GM19372 (cell line): ENCODE measurements around the gene SLC17A5.
"Not testable (repeated sequence)": the region's sequence is repeated elsewhere in the genome, so short reads cannot be mapped to it uniquely, and the experiment has no call there.

ENCODE experiments used
- ATAC-seq: cut with Tn5 transposase; IDR thresholded peaks from one replicate; pipeline ENCODE4 v1.9.1; 2021; ENCODE audit warnings: mild to moderate bottlenecking, low read depth, moderate library complexity; ENCODE audit not compliant: unreplicated experiment

SLC17A5 gene

DNA sequence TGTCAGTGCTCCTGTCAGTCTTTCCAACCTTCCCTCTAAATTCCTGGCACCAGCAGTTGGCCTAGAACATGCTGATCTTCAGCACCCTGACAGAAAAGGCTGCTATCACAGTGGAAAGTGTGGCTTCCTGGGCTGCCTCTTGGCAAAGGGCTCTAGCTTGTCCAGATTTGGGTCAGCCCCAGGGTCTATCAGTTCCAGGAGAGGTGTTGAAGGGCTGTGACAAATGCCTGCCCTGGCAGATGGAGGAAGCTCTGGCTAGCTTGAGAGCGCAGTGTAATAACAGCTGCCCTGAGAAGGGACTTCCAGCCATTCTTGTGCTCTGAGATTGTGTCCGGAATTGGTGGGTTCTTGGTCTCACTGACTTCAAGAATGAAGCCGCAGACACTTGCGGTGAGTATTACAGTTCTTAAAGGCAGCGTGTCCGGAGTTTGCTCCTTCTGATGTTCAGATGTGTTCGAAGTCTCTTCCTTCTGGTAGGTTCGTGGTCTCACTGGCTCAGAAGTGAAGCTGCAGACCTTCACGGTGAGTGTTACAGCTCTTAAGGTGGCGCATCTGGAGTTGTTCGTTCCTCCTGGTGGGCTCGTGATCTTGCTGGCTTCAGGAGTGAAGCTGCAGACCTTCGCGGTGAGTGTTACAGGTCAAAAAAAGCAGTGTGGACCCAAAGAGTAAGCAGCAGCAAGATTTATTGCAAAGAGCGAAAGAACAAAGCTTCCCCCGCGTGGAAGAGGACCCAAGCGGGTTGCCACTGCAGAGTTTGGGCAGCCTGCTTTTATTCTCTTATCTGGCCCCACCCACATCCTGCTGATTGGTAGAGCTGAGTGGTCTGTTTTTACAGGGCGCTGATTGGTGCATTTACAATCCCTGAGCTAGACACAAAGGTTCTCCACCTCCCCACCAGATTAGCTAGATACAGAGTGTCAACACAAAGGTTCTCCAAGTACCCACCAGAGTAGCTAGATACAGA, 82.3 kb downstream of the SLC17A5 start:
- ATAC-seq: not testable (repeated sequence)

DNA sequence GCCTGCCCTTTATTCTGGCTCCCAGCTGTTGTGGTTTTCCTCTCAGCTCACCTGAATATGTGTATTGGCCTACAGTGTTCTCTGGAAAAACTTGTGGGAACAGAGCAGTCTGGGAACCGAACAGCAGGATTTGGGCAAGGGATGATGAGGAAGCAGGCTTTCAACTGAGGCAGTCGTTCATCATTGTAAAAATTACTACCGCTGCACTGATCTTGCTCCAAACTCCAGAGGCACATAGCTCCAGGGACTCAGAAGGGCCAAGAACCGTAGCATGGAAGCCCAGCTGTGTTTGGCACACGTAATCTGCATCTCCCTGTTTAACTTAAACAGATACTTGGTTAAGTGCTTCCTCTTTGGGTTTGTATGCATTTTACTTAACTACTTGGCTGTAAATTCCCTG, 84.7 kb downstream of the SLC17A5 start:
- ATAC-seq: no peak

GRCh38 chr6:73566954-73567591, 86.7 kb downstream of the SLC17A5 start:
- no peak for ATAC-seq

DNA sequence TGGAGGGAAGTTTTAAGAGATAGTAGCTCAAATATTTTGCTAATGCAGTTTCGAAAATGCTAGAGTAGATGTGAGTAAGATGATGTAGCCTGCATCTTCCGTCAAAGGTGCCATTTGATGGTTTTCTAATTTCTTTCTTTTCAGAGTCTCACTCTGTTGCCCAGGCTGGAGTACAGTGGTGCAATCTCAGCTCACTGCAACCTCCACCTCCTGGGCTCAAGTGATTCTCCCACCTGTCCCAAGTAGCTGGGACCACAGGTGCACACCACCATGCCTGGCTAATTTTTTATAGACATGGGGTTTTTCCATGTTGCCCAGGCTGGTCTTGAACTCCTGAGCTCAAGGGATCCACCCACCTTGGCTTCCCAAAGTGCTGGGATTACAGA, 87.3 kb downstream of the SLC17A5 start:
- not testable (repeated sequence) for ATAC-seq

- ATAC-seq: no peak
Measured at GRCh38 chr6:73565767-73566485, 87.9 kb downstream of the SLC17A5 start.

- no peak for ATAC-seq
Measured at GRCh38 chr6:73564578-73565345, 89.0 kb downstream of the SLC17A5 start.

- ATAC-seq: no peak
Measured at GRCh38 chr6:73562558-73562957, 91.2 kb downstream of the SLC17A5 start.

- ATAC-seq: no peak
Measured at GRCh38 chr6:73560853-73561407, 92.9 kb downstream of the SLC17A5 start.

DNA sequence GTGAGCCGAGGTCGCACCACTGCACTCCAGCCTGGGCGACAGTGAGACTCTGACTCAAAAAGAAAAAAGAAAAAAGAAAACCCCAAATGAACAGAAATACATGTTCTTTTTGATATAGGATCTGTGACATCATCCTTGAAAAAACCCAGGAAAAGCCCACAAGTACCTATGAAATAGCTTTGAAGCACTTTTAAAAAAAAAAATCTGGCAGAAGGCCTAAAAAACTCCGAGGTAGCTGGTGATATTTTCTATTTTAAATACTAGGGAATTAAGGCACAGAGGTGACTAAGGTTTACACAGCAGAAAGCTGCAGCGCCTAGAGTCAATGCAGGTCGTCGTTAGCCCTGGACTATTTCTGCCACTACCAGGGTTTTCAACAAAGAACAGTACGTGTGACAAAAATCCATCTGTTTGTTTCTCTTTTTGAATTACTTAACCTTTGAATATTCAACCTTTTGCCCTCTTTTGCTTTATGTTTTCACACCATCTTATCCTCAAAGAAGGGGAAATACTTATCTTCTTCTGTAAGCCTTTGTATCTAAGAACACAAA, 93.5 kb downstream of the SLC17A5 start:
- ATAC-seq: no peak

GRCh38 chr6:73559399-73559794, 94.4 kb downstream of the SLC17A5 start:
- not testable (repeated sequence) for ATAC-seq

DNA sequence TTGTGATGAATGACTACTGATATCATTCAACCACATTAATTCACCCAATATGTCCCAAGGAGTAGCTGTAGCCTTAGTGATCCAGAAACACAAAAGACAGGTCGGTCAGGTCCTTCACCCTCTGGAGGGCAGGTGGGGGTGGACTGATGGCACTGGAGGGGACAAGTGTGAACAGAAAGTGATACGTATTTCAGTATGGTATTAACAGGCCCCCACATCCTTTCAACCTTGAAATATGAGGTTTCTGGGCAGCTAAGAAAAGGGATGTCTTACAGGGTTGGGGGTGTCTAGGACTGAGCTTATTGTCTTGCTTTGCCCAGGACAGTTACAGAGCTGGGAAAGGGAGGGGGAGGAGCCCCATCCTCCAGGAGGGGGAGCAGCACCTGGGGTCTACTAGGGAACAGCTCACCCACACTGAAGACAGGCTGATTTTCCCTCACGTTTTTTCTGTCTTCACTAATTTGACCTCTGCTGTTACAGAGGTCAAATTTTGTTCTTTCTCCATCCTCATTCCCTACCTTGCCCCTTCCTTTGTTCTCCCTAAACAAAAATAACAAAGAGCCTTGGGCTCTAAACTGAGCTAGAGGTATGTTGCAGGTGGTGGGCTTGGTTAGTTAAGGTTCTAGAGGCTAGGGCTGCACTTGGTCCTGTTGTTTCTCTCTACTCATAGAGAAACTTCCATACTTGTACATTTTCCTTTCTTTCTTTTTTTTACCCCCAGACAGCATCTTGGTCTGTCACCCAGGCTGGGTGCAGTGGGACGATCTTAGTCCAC, 95.0 kb downstream of the SLC17A5 start:
- no peak for ATAC-seq

DNA sequence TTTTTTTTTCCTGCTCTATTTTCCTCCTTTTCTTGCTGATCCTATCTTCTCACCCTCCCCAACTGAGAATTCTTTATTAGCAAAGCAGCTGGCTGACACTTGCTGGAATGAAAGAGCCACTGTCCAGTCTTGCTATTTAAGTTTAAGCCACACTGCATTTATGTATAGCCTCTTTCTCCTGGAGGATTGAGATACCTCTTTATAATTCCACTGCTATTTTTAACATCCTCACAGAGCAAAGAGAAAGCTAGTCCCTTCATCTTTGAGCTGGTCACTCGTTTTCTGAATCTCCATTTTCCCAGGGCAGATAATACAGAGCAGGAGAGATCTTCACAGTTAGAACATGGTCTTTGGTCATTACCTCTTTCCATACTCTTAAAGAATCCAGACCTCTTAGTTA, 97.0 kb downstream of the SLC17A5 start:
- no peak for ATAC-seq

- ATAC-seq: not testable (repeated sequence)
Measured at GRCh38 chr6:73555380-73555949, 98.3 kb downstream of the SLC17A5 start.

DNA sequence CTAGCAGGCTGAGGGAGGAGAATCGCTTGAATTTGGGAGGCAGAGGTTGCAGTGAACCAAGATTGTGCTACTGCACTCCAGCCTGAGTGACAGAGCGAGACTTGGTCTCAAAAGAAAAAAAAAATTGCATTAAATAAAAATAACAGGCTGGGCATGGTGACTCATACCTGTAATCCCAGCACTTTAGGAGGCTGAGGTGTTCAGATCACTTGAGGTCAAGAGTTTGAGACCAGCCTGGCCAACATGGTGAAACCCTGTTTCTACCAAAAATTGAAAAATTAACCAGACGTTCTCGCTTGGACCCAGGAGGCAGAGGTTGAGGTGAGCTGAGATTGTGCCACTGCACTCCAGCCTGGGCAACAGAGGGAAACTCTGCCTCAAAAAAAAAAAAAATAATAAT, 102.7 kb downstream of the SLC17A5 start:
- not testable (repeated sequence) for ATAC-seq

- ATAC-seq: no peak
Measured at GRCh38 chr6:73548458-73549446, 105.0 kb downstream of the SLC17A5 start.

- no peak for ATAC-seq
Measured at GRCh38 chr6:73547036-73547435, 106.8 kb downstream of the SLC17A5 start.
